GM18520 (cell line): ENCODE data around the gene R3HDM2.
"Not testable (repeated sequence)": the region's sequence is repeated elsewhere in the genome, so short reads cannot be mapped to it uniquely, and the experiment has no call there.

Experiments
- ATAC-seq: cut with Tn5 transposase; IDR thresholded peaks from one replicate; pipeline ENCODE4 v1.9.1; 2021; ENCODE audit not compliant: unreplicated experiment

Gene R3HDM2

DNA sequence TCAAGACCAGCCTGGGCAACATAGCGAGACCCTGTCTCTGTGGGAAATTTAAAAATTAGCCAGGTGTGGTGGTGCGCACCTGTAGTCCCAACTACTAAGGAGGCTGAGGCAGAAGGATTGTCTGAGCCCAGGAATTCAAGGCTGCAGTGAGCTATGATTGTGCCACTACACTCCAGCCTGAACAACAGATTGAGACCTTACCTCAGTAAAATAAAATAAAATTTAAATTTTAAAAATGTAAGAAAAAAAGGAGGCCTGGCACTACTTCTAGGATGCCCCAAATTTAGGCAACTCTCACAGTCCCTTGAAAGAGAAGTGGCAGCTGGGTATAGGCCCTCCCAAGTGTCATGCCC lies 23.3 kb upstream of the R3HDM2 start:
- ATAC-seq = no peak

DNA sequence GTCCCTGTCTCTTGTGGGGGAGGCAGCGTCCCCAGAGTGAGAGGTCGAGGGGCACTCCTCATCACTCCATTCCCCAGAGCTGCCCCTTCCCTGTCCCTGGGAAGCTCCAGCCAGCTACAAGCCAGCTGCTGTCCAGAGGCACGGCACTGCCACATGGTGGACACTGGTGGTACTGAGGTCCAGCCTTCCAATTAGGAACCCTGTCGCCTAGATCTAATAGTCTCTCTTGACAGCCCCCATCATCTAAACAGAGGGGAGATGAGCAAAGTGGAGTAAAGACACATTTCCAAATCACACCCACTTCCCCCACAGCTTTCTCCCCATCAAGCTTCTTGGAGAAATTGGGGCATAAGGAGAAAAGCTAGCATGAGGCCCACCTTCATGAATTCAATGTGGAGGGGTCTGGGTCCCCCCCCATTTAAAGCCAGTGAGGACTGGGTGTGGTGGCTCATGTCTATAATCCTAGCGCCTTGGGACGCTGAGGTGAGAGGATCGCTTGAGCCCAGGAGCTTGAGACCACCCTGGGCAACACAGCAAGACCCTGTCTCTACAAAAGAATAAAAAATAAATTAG lies 22.2 kb upstream of the R3HDM2 start:
- ATAC-seq = no peak

DNA sequence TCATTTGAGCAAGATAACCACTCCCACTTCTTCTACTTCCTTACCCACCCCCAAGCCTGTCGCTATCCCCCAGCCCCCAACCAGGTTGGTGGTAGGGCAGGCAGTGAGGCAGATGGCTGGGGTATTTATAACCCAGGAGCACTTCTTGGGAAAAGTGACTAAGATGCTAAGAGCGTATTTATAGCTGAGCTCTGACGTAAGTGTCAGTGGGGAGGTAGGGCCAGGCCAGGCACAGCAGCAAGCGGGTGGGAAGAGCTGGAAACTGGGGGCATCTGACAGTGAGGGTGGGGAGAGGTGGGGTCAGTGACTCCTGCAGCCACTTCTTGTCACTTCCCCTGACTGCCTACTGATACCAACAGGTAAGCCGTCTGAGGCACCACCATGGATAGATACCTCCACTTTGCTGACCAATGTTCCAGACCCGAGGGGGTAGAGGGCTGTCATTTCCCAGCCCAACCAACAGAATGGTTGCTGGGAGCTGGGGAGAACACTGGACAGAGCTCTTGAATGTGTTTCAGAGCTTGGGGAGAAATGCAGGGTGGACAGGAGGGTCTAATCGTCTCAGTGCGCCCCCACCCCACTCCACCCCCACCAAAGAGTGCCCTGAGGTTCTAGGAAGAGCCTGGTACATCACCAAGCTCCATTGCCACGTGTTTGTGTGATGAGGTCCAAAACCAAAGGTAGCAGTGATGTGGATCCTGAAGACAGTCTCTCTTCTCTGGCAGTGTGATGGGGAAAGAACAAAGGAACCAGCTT lies 21.5 kb upstream of the R3HDM2 start:
- no peak for ATAC-seq

DNA sequence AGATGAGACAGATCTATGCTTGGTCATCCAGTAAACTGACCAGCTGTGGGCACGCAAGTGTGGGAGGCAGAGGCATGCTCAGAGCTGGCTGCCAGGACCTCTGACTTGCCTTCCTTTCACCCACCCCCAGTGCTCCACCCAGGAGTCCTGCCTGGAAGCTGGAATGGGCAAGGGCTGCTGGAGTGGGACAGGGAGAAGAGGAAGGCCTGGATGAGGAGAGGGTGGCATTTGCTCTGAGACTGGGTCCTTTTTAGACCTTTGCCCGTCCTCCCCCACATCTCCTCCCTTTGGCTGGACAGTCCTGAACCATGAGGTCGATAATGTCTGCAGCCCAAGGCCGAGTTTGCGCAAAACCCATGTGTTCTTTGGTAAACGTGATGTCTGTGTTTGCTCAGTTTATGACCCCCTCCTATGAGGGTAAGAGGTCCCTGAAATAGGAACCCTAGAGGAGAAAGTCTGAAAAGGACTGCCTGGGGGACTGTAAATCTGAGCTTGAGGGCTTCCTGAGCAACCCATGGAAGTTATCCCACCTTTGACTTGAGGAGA lies 20.5 kb upstream of the R3HDM2 start:
- ATAC-seq = no peak

DNA sequence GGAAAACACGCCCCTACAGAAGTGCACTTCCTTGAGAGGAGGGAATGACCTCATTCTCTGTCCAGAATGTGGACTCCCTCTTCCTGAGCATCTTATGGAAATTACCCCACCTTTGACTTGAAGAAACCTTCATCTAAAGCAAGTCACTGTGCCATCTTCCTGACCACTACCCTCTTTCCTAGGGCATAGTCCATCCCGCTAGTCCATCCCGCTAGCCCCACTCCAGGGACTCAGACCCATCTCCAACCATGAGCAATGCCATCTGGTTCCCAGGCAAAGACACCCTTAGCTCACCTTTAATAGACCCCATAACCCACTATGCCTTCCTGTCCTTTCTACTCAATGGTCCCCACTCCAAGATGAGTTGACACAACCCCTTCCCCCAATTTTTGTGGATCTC lies 19.2 kb upstream of the R3HDM2 start:
- ATAC-seq = no peak

- ATAC-seq = no peak
Measured at GRCh38 chr12:57449375-57449774, 18.5 kb upstream of the R3HDM2 start.

DNA sequence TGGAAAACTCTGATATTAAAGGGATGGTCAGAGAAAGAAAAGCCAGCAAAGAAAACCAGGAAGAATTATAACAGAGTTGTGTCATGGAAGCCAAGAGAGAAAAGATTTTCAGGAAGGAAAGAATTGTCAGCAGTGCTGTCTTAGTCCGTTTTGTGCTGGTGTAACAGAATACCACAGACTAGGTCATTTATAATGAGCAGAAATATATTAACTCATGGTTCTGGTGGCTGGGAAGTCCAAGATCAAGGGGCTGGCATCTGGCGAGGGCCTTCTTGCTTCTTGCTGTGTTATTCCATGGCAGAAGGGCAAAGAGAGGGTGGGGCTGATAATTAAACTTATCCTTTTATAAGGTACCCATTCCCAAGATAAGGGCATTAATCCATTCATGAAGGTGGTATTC lies 17.8 kb upstream of the R3HDM2 start:
- no peak for ATAC-seq

DNA sequence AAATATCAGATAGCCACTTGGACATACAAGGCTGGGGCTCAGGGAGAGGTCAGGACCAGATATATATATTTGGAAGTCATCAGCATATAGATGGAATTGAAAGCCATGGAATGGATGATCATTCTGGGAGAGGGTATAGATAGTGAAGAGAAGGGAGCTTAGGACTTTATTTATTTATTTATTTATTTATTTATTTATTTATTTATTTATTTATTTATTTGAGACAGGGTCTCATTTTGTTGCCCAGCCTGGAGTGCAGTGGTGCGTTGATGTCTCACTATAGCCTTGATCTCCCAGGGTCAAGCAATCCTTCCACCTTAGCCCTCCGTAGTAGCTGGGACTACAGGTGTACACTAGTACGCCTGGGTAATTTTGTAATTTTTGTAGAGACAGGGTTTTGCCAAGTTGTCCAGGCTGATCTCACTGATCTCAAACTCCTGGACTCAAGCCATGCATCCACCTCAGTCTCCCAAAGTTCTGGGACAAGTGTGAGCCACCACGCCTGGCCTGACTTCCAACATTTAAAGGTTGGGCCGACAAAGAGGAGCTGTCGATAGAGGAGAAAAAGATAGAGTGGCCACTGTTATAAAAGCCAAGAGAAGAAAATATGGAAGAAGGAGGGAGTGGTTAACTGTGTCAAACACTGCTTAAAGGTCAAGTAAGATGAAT lies 15.6 kb upstream of the R3HDM2 start:
- no peak for ATAC-seq

- ATAC-seq = no peak
Measured at GRCh38 chr12:57444744-57445143, 13.9 kb upstream of the R3HDM2 start.

DNA sequence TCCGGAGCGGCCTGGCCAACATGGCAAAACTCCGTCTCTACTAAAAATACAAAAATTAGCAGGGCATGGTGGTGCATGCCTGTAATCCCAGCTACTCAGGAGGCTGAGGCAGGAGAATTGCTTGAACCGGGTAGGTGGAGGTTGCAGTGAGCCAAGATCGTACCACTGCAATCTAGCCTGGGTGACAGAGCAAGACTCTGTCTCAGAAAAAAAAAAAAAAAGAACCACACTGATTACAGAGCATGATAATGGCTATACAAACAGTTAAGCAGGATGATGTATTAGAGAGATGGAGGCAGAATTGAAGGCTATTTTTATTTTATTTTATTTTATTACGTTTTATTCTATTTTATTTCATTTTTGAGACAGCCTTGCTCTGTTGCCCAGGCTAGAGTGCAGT lies 13.5 kb upstream of the R3HDM2 start:
- not testable (repeated sequence) for ATAC-seq

- ATAC-seq = no peak
Measured at GRCh38 chr12:57441846-57442427, 11.1 kb upstream of the R3HDM2 start.

DNA sequence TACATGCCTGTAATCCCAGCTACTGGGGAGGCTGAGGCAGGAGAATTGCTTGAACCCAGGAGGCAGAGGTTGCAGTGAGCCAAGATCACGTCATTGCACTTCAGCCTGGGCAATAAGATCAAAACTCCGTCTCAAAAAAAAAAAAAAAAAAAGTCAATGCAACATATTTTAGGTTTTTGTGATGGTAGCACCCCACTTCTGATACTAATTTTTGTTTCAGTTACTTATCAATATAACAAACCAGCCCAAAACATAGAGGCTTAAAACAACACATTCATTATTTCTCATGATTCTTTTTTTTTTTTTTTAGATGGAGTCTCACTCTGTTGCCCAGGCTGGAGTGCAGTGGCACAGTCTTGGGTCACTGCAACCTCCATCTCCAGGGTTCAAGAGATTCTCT lies 10.6 kb upstream of the R3HDM2 start:
- not testable (repeated sequence) for ATAC-seq

DNA sequence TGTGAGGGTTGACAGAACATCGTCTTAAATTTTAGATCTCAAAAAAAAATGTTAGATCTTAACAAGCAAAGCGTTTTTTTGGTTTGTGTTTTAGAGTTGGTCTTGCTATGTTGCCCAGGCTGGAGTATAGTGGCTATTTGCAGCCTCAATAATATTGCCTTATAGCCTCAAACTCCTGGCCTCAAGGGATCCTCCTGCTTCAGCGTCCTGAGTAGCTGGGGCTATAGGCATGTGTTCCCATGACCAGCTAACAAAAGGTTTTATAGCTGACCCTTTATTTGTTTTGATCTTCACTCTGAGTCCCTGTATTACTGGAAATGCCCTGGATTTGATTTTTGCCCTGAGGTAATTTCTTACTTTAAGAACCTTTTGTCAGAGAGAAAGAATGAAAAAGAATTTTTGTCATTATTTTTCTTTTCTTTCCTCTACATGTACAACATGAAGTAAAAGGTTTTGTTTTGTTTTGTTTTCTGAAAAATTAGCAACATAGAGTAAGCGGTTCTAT lies 9.0 kb upstream of the R3HDM2 start:
- no peak for ATAC-seq

DNA sequence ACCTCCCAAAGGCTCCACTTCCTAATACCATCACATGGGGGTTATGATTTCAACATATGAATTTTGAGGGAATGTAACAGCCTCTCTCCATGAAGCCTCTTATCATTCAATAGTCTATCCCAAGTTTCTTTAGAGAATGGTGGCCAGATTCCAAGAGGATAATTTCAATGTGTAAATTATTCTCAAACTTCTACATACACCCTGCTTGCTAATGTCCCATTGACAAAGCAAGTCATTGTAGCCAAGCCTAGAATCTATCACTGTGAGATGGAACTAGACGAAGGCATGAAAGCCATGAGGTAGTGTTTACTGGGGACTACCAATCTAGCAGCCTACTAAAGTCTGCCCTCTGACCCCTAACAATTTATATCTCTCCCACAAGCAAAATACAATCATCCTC lies 7.6 kb upstream of the R3HDM2 start:
- no peak for ATAC-seq

DNA sequence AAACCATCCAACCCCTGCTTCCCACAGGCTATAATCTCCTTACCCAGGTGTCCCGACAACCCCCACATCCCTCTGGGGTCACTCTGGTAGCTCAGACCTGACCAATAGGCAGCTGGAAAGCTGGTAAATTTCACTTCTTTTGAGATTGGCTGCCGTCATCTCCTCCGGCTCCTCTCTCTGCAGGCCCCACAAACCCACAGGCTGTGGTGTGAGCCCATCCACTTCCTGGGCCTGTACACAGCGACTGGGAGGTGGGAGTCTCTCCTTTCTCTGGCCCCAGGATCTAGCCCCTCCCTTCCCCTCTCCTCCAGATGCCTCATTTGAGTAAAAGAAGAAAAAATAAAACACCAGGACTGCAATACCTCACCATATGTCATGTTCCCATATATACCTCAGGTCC lies 4.5 kb upstream of the R3HDM2 start:
- ATAC-seq = no peak

DNA sequence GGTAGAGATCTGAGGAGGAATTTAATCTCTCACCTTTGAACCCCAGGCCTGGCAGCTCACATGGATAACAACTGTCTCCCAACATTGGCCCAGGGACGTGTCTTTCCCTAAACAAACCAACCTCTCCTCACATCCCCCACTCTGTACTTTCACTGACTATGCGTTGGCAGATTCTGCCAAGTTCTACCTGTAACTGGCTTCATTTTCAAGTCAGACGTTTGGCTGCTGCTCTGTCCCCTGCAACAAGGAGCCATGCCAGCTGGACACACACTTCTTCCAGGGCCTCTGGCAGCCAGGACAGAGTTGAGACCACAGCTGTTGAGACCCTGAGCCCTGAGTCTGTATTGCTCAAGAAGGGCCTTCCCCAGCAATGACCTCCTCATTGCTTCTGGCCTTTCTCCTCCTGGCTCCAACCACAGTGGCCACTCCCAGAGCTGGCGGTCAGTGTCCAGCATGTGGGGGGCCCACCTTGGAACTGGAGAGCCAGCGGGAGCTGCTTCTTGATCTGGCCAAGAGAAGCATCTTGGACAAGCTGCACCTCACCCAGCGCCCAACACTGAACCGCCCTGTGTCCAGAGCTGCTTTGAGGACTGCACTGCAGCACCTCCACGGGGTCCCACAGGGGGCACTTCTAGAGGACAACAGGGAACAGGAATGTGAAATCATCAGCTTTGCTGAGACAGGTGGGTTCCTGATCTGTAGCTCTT lies 3.8 kb upstream of the R3HDM2 start, which contains the start of gene INHBC:
INHBC (plus strand) TSS at position 268 of the 707 bp plus-strand sequence; CDS start at position 371, 103 bp downstream.
- no peak for ATAC-seq

DNA sequence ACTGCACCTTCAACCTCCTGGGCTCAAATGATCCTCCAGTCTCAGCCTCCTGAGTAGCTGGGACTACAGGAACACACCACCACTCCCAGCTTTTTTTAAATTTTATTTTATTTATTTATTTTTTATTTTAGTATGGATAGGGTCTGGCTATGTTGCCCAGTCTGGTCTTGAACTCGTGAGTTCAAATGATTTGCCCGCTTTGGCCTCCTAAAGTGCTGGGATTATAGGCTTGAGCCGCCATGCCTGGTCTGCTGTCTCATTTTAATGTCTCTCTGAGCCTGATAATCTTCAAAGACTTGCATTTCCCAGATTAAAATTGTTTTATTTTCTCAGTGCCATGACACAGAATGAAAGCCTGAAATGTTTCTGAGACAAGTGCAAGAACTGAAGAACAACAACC lies 2.5 kb upstream of the R3HDM2 start:
- no peak for ATAC-seq

DNA sequence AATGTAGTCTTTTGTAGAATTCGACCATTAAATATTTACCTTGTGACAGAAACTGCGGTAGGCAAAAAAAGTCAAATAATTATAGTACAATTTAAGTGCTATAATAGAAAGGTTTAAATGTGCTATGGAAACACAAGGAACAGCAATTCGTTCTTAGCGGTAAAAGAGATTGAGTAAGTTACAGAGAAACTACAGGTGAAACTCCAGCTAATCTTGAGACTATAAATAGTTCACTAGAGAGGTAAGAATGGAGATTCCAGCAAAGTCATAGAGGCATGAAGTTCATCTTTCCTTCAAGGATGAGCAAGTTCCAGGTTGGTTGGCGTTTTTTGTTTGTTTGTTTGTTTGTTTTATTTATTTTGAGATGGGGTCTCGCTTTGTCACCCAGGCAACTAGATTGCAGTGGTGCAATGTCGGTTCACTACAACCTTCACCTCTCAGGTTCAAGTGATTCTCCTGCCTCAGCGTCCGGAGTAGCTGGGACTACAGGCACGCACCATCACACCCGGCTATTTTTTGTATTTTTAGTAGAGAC lies 878 bp upstream of the R3HDM2 start:
- ATAC-seq = no peak

GRCh38 chr12:57430112-57430930 lies 522 bp downstream of the R3HDM2 start:
- ATAC-seq = peak; percentile 33
